Measurements from ENCODE around the gene PRICKLE4.

Gene PRICKLE4

DNA sequence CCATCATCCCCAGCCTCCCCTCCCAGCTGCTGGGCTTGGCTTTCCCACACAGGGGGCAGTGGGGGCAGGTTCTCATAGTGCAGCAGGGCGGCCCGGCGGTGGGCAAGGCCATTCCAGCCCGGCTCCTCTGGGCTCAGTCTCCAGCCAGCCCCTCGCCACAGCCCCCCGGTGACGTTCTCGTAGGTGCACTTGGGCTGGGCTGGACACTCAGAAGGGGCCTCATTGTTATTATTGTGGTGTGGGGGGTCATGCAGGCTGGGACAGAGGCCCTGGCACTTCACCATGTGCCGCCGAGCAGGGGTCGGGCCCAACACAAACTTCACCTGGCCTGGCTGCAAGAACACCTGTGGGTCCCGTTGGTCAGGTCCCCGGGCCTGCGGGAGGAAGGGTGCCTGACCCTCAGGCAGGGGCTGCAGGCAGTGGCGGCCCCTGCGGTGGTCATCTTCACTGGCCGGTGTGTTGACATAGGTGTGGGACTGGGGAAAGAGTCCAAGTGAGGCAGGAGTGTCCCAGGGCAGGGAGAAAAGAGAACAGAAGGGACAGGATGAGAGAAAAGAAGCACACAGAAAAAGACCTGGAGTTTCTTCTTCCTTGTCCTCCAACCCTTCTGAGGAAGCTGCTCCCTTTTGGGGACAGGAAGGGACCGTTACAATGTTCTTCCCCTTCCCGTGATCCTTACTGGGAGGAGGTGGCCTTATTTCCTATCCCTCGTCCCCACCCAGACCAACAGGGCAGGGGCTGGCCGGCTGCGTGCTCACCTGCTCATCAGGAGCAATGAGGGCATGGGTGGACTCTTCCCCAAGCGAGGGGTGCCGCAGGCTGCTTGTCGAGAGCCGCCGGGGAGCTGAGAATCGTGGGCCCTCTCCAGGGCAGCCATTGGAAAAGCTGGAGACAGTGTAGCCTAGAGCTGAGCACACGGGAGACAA is 9.3 kb upstream of the PRICKLE4 start:
- no peak for DNase-seq (ENCODE audit: low spot score)

- DNase-seq (ENCODE audit: low spot score) = no peak
Measured at GRCh38 chr6:41774841-41775240, 5.7 kb upstream of the PRICKLE4 start.

GRCh38 chr6:41775293-41775882 is 5.2 kb upstream of the PRICKLE4 start:
- no peak for DNase-seq (ENCODE audit: low spot score)

GRCh38 chr6:41777551-41778285 is 2.9 kb upstream of the PRICKLE4 start:
- DNase-seq (ENCODE audit: low spot score) = no peak

- DNase-seq (ENCODE audit: low spot score) = no peak
Measured at GRCh38 chr6:41778895-41779294, 1.7 kb upstream of the PRICKLE4 start.

- DNase-seq (ENCODE audit: low spot score) = no peak
Measured at GRCh38 chr6:41779336-41779735, 1.2 kb upstream of the PRICKLE4 start.

- peak; percentile 98 for DNase-seq (ENCODE audit: low spot score)
Measured at GRCh38 chr6:41779788-41780550, 613 bp upstream of the PRICKLE4 start, which contains the start of gene FRS3. FRS3 (minus strand) TSS chr6:41779900; CDS start chr6:41776987, 2,913 bp downstream.

GRCh38 chr6:41781366-41781730 is 766 bp downstream of the PRICKLE4 start:
- no peak for DNase-seq (ENCODE audit: low spot score)

DNA sequence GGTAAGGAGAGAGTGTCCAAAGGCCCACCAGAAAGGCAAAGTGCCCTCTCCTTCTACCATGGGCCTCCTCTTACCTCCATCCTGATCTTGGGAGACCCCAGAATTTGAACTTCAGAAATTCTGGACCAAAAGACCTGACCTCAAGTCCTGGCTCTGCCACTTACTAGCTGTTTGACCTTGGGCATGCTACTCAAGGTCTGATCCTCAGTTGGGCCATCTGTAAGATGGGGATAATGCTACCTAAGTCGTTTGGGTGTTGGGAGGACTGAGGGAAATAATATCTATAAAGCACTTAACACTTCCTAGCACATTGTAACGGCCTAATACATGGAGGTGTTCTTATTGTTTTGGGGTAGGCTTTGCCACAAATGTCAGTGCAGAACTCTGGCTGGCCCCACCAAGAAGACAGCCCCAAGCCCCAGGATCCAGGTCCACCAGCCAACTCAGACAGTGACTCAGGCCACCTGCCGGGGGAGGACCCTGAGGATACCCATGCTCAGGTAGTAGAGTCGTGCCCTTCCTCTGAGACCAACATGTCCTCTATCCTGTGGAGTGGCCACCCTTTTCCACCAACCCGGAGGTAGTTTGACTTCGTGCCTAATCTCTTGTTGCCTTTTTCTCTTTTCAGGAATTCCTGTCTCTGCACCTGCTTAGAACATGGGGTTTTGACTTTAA is 2.7 kb downstream of the PRICKLE4 start:
- no peak for DNase-seq (ENCODE audit: low spot score)

DNA sequence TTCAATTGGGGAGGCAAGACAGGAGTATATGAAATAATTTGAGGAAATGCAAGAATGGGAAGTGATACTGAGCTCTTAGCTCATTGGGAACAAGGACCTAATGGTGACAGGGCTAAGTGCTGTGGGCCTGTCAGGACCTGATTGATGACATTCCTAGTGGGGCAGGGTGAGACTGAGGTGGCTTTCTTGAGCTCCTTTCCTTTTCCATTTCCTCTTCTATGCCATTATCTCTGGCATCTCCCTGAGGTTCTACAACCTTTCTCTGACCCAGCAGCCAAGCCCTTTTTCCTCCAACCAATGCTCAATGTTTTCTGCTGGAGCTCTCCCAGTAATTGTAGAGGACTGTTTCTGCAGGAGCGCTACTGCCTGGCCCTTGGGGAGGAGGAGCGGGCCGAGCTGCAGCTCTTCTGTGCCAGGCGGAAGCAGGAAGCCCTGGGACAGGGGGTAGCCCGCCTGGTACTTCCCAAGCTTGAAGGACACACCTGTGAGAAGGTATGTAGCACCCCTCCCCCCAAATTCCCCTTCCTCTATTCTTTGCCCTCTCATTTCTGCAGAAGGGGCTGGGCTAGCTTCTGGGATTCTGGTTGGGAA is 4.1 kb downstream of the PRICKLE4 start:
- DNase-seq (ENCODE audit: low spot score) = no peak

- DNase-seq (ENCODE audit: low spot score) = no peak
Measured at GRCh38 chr6:41785254-41785653, 4.7 kb downstream of the PRICKLE4 start.

GRCh38 chr6:41785689-41786450 is 5.3 kb downstream of the PRICKLE4 start:
- DNase-seq (ENCODE audit: low spot score) = no peak

DNA sequence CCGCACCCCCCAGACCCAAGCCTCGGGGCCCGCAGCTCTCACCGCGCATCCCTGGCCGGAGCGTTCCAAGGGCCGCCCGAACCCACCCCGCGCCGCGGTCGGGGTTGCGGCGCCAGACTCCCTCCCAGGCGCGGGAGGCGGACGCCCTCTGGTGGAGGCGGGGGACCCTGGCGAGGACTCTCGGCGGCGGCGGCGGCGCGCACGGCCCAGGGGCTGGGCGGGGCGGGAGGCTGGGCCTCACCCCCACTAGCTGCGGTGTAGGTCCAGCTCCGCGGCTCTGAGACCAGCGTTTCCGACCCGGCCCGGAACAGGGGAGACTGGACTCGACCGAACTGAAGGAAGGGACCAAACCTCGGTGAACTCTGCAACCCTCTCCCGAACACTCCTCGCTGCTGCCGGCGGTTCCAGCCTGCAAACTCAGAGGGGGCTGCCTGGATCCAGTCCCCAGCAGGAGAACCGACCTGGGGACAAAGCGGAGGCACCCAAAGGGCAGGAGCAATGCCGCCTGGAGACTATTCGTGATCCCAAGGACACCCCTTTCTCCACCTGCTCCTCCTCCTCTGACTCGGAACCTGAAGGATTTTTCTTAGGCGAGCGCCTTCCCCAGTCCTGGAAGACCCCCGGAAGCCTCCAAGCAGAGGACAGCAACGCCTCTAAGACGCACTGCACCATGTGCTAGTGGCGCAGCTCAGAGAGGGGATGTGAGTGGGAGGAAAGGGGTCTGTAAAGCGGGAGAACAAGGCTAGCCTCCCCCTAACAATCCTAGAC is 6.1 kb downstream of the PRICKLE4 start:
- DNase-seq (ENCODE audit: low spot score) = peak; percentile 93

DNA sequence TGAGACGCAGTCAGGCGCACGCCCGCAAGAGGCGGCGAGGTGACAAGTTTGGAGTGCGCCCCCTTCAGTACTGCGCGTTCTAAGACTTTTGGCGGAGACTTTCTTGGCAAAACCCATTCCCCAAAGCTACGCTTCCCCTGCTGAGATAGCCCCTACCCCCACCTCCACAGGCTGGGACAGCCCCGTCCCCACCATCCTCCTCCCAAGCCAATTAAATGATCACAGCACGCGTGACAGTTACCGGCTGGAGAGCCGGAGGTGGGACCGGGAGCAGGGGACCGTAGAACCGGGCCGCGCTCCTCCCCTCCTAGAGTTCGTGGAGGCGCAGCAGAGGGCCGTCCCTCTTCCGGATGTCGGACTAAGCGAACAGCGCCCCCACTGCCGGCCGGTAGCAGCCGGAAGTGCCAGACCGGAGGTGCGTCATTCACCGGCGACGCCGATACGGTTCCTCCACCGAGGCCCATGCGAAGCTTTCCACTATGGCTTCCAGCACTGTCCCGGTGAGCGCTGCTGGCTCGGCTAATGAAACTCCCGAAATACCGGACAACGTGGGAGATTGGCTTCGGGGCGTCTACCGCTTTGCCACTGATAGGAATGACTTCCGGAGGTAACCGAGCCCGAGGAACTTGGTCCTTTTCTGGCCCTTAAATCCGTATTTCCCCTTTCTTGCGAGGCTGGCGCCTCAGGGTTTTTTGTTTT is 6.8 kb downstream of the PRICKLE4 start, which contains the start of gene TOMM6:
Gene TOMM6, plus strand, starts transcription at position 476 of the 699 bp plus-strand sequence. Its CDS starts 4 bp downstream, at position 480.
- DNase-seq (ENCODE audit: low spot score) = peak; percentile 92

GRCh38 chr6:41789390-41789724 is 8.8 kb downstream of the PRICKLE4 start:
- DNase-seq (ENCODE audit: low spot score) = no peak

- no peak for DNase-seq (ENCODE audit: low spot score)
Measured at GRCh38 chr6:41790045-41790444, 9.5 kb downstream of the PRICKLE4 start.

GRCh38 chr6:41791305-41791704 is 10.7 kb downstream of the PRICKLE4 start:
- no peak for DNase-seq (ENCODE audit: low spot score)

GRCh38 chr6:41791984-41792383 is 11.4 kb downstream of the PRICKLE4 start:
- DNase-seq (ENCODE audit: low spot score) = no peak

GRCh38 chr6:41796474-41796873 is 15.9 kb downstream of the PRICKLE4 start:
- DNase-seq (ENCODE audit: low spot score) = no peak

Measured in hepatic stellate cell (primary cell).